ENCODE data around the gene SLC22A23. TPM values are rescaled to one million over a fixed set of nuclear protein-coding genes. Genes with fewer than 3 reads are reported as not detected.

SLC22A23 gene
- total RNA-seq, 6 donors from 2014 or later: 18.2 to 73.1 (median 28.3) TPM

GRCh38 chr6:3415490-3415889 lies 41.4 kb downstream of the SLC22A23 start:
- DNase-seq (no peak), ATAC-seq (ENCODE audit: low FRiP score in 2 of 2) (no peak)
- H3K27ac ChIP-seq: no peak overlapping the region
- H3K4me3 ChIP-seq: no peak overlapping the region
- 95 to 97% methylated on average over 8 of the region's 8 CpGs for WGBS, 2 donors
- no peaks in the 10 kb centered on the region for H3K27me3 ChIP-seq
- no peak for TF ChIP-seq POLR2A (IDR thresholded peaks at IDR 0.05)
- no peak for TF ChIP-seq EP300 (IDR thresholded peaks at IDR 0.05)
- TF ChIP-seq, protein P1, sequence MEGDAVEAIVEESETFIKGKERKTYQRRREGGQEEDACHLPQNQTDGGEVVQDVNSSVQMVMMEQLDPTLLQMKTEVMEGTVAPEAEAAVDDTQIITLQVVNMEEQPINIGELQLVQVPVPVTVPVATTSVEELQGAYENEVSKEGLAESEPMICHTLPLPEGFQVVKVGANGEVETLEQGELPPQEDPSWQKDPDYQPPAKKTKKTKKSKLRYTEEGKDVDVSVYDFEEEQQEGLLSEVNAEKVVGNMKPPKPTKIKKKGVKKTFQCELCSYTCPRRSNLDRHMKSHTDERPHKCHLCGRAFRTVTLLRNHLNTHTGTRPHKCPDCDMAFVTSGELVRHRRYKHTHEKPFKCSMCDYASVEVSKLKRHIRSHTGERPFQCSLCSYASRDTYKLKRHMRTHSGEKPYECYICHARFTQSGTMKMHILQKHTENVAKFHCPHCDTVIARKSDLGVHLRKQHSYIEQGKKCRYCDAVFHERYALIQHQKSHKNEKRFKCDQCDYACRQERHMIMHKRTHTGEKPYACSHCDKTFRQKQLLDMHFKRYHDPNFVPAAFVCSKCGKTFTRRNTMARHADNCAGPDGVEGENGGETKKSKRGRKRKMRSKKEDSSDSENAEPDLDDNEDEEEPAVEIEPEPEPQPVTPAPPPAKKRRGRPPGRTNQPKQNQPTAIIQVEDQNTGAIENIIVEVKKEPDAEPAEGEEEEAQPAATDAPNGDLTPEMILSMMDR (IDR thresholded peaks at IDR 0.05): no peak
- no peak for TF ChIP-seq POLR2AphosphoS5 (IDR thresholded peaks at IDR 0.05)
- no peaks in the 10 kb centered on the region for H3K36me3 ChIP-seq
- H3K9me3 ChIP-seq: no peaks in the 10 kb centered on the region
- H3K4me1 ChIP-seq: peaks cover 0 to 23% (median 7%) of the 10 kb centered on the region in 4 donors

DNA sequence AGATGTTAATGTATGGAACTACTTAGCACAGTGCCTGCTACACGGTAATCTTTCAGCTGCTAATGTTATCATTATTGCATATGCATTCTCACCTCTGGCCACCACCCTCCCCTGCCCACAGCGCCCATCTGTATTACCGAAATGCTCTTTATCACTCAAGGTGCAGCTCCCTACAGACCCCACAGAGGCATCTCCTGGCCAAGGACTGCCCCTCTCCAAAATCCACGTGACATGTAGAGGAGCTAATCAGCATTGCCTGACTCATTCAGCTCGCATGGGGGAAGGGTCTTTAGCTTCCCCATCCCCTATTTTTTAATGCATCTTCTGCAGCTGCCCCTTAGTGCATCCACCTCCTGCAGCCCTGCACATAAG lies 41.8 kb downstream of the SLC22A23 start:
- no peaks in the 10 kb centered on the region for H3K36me3 ChIP-seq
- H3K27me3 ChIP-seq: no peaks in the 10 kb centered on the region
- H3K4me3 ChIP-seq: no peak overlapping the region
- no peaks in the 10 kb centered on the region for H3K9me3 ChIP-seq
- no peak for DNase-seq
- peaks cover 0 to 26% (median 9%) of the 10 kb centered on the region in 4 donors for H3K4me1 ChIP-seq
- TF ChIP-seq EP300 (IDR thresholded peaks at IDR 0.05): no peak
- no peak for TF ChIP-seq POLR2A (IDR thresholded peaks at IDR 0.05)
- TF ChIP-seq, protein P1 (IDR thresholded peaks at IDR 0.05): no peak
- no peak for TF ChIP-seq POLR2AphosphoS5 (IDR thresholded peaks at IDR 0.05)
- WGBS, 2 donors: 71 to 79% methylated on average over 5 of the region's 5 CpGs
- no peak overlapping the region for H3K27ac ChIP-seq
- ATAC-seq (ENCODE audit: low FRiP score in 2 of 2): no peak

- no peak overlapping the region for H3K27ac ChIP-seq
- WGBS, 2 donors: 45 to 46% methylated on average over 11 of the region's 11 CpGs
- no peaks in the 10 kb centered on the region for H3K27me3 ChIP-seq
- DNase-seq: peak in 1 of 2 donors; percentile 79
- TF ChIP-seq EP300 (IDR thresholded peaks at IDR 0.05): no peak
- TF ChIP-seq, protein P1 (IDR thresholded peaks at IDR 0.05): no peak
- no peak for TF ChIP-seq POLR2AphosphoS5 (IDR thresholded peaks at IDR 0.05)
- TF ChIP-seq POLR2A (IDR thresholded peaks at IDR 0.05): no peak
- no peaks in the 10 kb centered on the region for H3K9me3 ChIP-seq
- H3K36me3 ChIP-seq: no peaks in the 10 kb centered on the region
- H3K4me1 ChIP-seq: peaks cover 0 to 29% (median 10%) of the 10 kb centered on the region in 4 donors
- no peak for ATAC-seq (ENCODE audit: low FRiP score in 2 of 2)
- H3K4me3 ChIP-seq: no peak overlapping the region
Observed at GRCh38 chr6:3414327-3415081, 42.3 kb downstream of the SLC22A23 start.

GRCh38 chr6:3413592-3413991 lies 43.3 kb downstream of the SLC22A23 start:
- Histone ChIP-seq H3K27ac (no peak overlapping the region), H3K4me1 (peaks cover 0 to 32% (median 10%) of the 10 kb centered on the region in 4 donors), H3K9me3 (no peaks in the 10 kb centered on the region), H3K36me3 (no peaks in the 10 kb centered on the region), H3K27me3 (no peaks in the 10 kb centered on the region), H3K4me3 (no peak overlapping the region)
- WGBS, 2 donors: 87 to 90% methylated on average over 3 of the region's 3 CpGs
- ATAC-seq (ENCODE audit: low FRiP score in 2 of 2): no peak
- no peak for TF ChIP-seq POLR2AphosphoS5 (IDR thresholded peaks at IDR 0.05)
- TF ChIP-seq EP300 (IDR thresholded peaks at IDR 0.05): no peak
- TF ChIP-seq, protein P1 (IDR thresholded peaks at IDR 0.05): no peak
- no peak for TF ChIP-seq POLR2A (IDR thresholded peaks at IDR 0.05)
- DNase-seq: no peak
